ENCODE data around the gene ADARB2. TPM values are rescaled to one million over a fixed set of nuclear protein-coding genes. Genes with fewer than 3 reads are reported as not detected.
"Not testable (repeated sequence)": the region's sequence is repeated elsewhere in the genome, so short reads cannot be mapped to it uniquely, and the experiment has no call there.

Gene ADARB2
- total and polyA plus RNA-seq, 7 experiments from 2014 or later = 0.05 to 13.6 (median 6.3) TPM; not detected in 3

- Histone ChIP-seq H3K36me3 (ENCODE audit: control insufficient read depth in 2 of 3, insufficient read depth in 3 of 3, low read length in 3 of 3) (no peaks in the 10 kb centered on the region), H3K4me1 (ENCODE audit: control insufficient read depth in 2 of 2, insufficient read depth in 2 of 2, low read length in 2 of 2) (no peaks in the 10 kb centered on the region), H3K27ac (ENCODE audit: low read depth, low read length) (no peak overlapping the region), H3K9me3 (ENCODE audit: control insufficient read depth in 2 of 3, low read length in 3 of 3) (no peaks in the 10 kb centered on the region), H3K4me3 (ENCODE audit: low read length) (no peak overlapping the region), H3K27me3 (ENCODE audit: control insufficient read depth in 2 of 2, insufficient read depth in 2 of 2, low read length in 2 of 2) (peaks cover 0 to 7% of the 10 kb centered on the region in 2 donors)
- intact Hi-C loops (cut with micrococcal nuclease) = no loop called here
- ATAC-seq = no peak
- no peak overlapping the region for H3K27ac Mint-ChIP-seq
- DNase-seq = no peak
- peak overlapping the region in 9 of 10 donors; percentile 27 to 77 (median 66) for H3K4me3 Mint-ChIP-seq
- POLR2A ChIA-PET = no interaction called here
- H3K27me3 Mint-ChIP-seq = peaks cover 23 to 68% (median 40%) of the 10 kb centered on the region in 5 donors
- peaks cover 0 to 4% (median 0%) of the 10 kb centered on the region in 5 donors for H3K36me3 Mint-ChIP-seq
- peaks cover 0 to 4% (median 0%) of the 10 kb centered on the region in 11 donors for H3K9me3 Mint-ChIP-seq
- CTCF ChIA-PET = interaction anchor here (0.7 to 1.7 kb wide), 3 partner anchors 8 to 62 kb away, joined by 3 to 6 read pairs (median 4); no protein-coding TSS in a partner anchor
- peaks cover 5 to 12% (median 11%) of the 10 kb centered on the region in 7 donors for H3K4me1 Mint-ChIP-seq
Measured at GRCh38 chr10:1419796-1420610, 317.3 kb downstream of the ADARB2 start.

- Mint-ChIP-seq H3K4me1 (peaks cover 5 to 12% (median 11%) of the 10 kb centered on the region in 7 donors), H3K27me3 (peaks cover 22 to 75% (median 42%) of the 10 kb centered on the region in 5 donors), H3K27ac (no peak overlapping the region), H3K36me3 (peaks cover 0 to 4% (median 0%) of the 10 kb centered on the region in 5 donors), H3K4me3 (no peak overlapping the region), H3K9me3 (peaks cover 0 to 6% (median 0%) of the 10 kb centered on the region in 11 donors)
- ATAC-seq = no peak
- no peak for DNase-seq
- CTCF ChIA-PET = no interaction called here
- Histone ChIP-seq H3K4me1 (ENCODE audit: control insufficient read depth in 2 of 2, insufficient read depth in 2 of 2, low read length in 2 of 2) (no peaks in the 10 kb centered on the region), H3K27me3 (ENCODE audit: control insufficient read depth in 2 of 2, insufficient read depth in 2 of 2, low read length in 2 of 2) (peaks cover 0 to 7% of the 10 kb centered on the region in 2 donors), H3K4me3 (ENCODE audit: low read length) (no peak overlapping the region), H3K27ac (ENCODE audit: low read depth, low read length) (no peak overlapping the region), H3K9me3 (ENCODE audit: control insufficient read depth in 2 of 3, low read length in 3 of 3) (no peaks in the 10 kb centered on the region), H3K36me3 (ENCODE audit: control insufficient read depth in 2 of 3, insufficient read depth in 3 of 3, low read length in 3 of 3) (no peaks in the 10 kb centered on the region)
- POLR2A ChIA-PET = no interaction called here
- intact Hi-C loops (cut with micrococcal nuclease) = no loop called here
Measured at GRCh38 chr10:1418031-1418550, 319.2 kb downstream of the ADARB2 start.

- Histone ChIP-seq H3K27ac (ENCODE audit: low read depth, low read length) (no peak overlapping the region), H3K4me3 (ENCODE audit: low read length) (no peak overlapping the region), H3K36me3 (ENCODE audit: control insufficient read depth in 2 of 3, insufficient read depth in 3 of 3, low read length in 3 of 3) (no peaks in the 10 kb centered on the region), H3K4me1 (ENCODE audit: control insufficient read depth in 2 of 2, insufficient read depth in 2 of 2, low read length in 2 of 2) (no peaks in the 10 kb centered on the region), H3K27me3 (ENCODE audit: control insufficient read depth in 2 of 2, insufficient read depth in 2 of 2, low read length in 2 of 2) (peaks cover 0 to 7% of the 10 kb centered on the region in 2 donors), H3K9me3 (ENCODE audit: control insufficient read depth in 2 of 3, low read length in 3 of 3) (no peaks in the 10 kb centered on the region)
- ChIA-PET POLR2A (no interaction called here), CTCF (no interaction called here)
- Mint-ChIP-seq H3K36me3 (peaks cover 0 to 4% (median 0%) of the 10 kb centered on the region in 5 donors), H3K27me3 (peaks cover 23 to 78% (median 47%) of the 10 kb centered on the region in 5 donors), H3K4me3 (no peak overlapping the region), H3K9me3 (peaks cover 0 to 6% (median 0%) of the 10 kb centered on the region in 11 donors), H3K27ac (no peak overlapping the region), H3K4me1 (peaks cover 5 to 12% (median 11%) of the 10 kb centered on the region in 7 donors)
- ATAC-seq (no peak), DNase-seq (no peak)
- intact Hi-C loops (cut with micrococcal nuclease) = no loop called here
Measured at GRCh38 chr10:1417574-1417973, 319.8 kb downstream of the ADARB2 start.

- no peak overlapping the region for H3K27ac ChIP-seq (ENCODE audit: low read depth, low read length)
- H3K9me3 ChIP-seq (ENCODE audit: control insufficient read depth in 2 of 3, low read length in 3 of 3) = no peaks in the 10 kb centered on the region
- POLR2A ChIA-PET = no interaction called here
- peaks cover 0 to 7% of the 10 kb centered on the region in 2 donors for H3K27me3 ChIP-seq (ENCODE audit: control insufficient read depth in 2 of 2, insufficient read depth in 2 of 2, low read length in 2 of 2)
- peaks cover 5 to 12% (median 11%) of the 10 kb centered on the region in 7 donors for H3K4me1 Mint-ChIP-seq
- no peak overlapping the region for H3K4me3 Mint-ChIP-seq
- DNase-seq (no peak), ATAC-seq (no peak)
- CTCF ChIA-PET = no interaction called here
- H3K36me3 Mint-ChIP-seq = peaks cover 0 to 4% (median 0%) of the 10 kb centered on the region in 5 donors
- H3K4me3 ChIP-seq (ENCODE audit: low read length) = no peak overlapping the region
- peaks cover 0 to 6% (median 0%) of the 10 kb centered on the region in 11 donors for H3K9me3 Mint-ChIP-seq
- H3K36me3 ChIP-seq (ENCODE audit: control insufficient read depth in 2 of 3, insufficient read depth in 3 of 3, low read length in 3 of 3) = no peaks in the 10 kb centered on the region
- no peaks in the 10 kb centered on the region for H3K4me1 ChIP-seq (ENCODE audit: control insufficient read depth in 2 of 2, insufficient read depth in 2 of 2, low read length in 2 of 2)
- no peak overlapping the region for H3K27ac Mint-ChIP-seq
- peaks cover 22 to 74% (median 46%) of the 10 kb centered on the region in 5 donors for H3K27me3 Mint-ChIP-seq
- intact Hi-C loops (cut with micrococcal nuclease) = no loop called here
Measured at GRCh38 chr10:1416456-1417037, 320.8 kb downstream of the ADARB2 start.

- intact Hi-C loops (cut with micrococcal nuclease) = no loop called here
- H3K9me3 Mint-ChIP-seq = peaks cover 0 to 6% (median 0%) of the 10 kb centered on the region in 11 donors
- peaks cover 0 to 4% (median 0%) of the 10 kb centered on the region in 5 donors for H3K36me3 Mint-ChIP-seq
- no peaks in the 10 kb centered on the region for H3K9me3 ChIP-seq (ENCODE audit: control insufficient read depth in 2 of 3, low read length in 3 of 3)
- H3K4me1 Mint-ChIP-seq = peaks cover 0 to under 1% (median 0%) of the 10 kb centered on the region in 7 donors
- H3K27me3 Mint-ChIP-seq = peaks cover 5 to 63% (median 29%) of the 10 kb centered on the region in 5 donors
- no peak for DNase-seq
- ATAC-seq = no peak
- peaks cover 0 to 4% of the 10 kb centered on the region in 2 donors for H3K27me3 ChIP-seq (ENCODE audit: control insufficient read depth in 2 of 2, insufficient read depth in 2 of 2, low read length in 2 of 2)
- H3K36me3 ChIP-seq (ENCODE audit: control insufficient read depth in 2 of 3, insufficient read depth in 3 of 3, low read length in 3 of 3) = no peaks in the 10 kb centered on the region
- H3K27ac ChIP-seq (ENCODE audit: low read depth, low read length) = no peak overlapping the region
- ChIA-PET POLR2A (no interaction called here), CTCF (no interaction called here)
- H3K4me3 Mint-ChIP-seq = no peak overlapping the region
- no peaks in the 10 kb centered on the region for H3K4me1 ChIP-seq (ENCODE audit: control insufficient read depth in 2 of 2, insufficient read depth in 2 of 2, low read length in 2 of 2)
- no peak overlapping the region for H3K27ac Mint-ChIP-seq
- no peak overlapping the region for H3K4me3 ChIP-seq (ENCODE audit: low read length)
Measured at GRCh38 chr10:1414893-1415292, 322.4 kb downstream of the ADARB2 start.

GRCh38 chr10:1414346-1414745 lies 323.0 kb downstream of the ADARB2 start:
- intact Hi-C loops (cut with micrococcal nuclease); H3K4me3 Mint-ChIP-seq; CTCF ChIA-PET; H3K27me3 ChIP-seq (ENCODE audit: control insufficient read depth in 2 of 2, insufficient read depth in 2 of 2, low read length in 2 of 2); ATAC-seq; H3K36me3 Mint-ChIP-seq; H3K4me1 Mint-ChIP-seq; H3K36me3 ChIP-seq (ENCODE audit: control insufficient read depth in 2 of 3, insufficient read depth in 3 of 3, low read length in 3 of 3); DNase-seq; H3K4me3 ChIP-seq (ENCODE audit: low read length); POLR2A ChIA-PET; H3K27ac ChIP-seq (ENCODE audit: low read depth, low read length); H3K27ac Mint-ChIP-seq; H3K9me3 Mint-ChIP-seq; H3K9me3 ChIP-seq (ENCODE audit: control insufficient read depth in 2 of 3, low read length in 3 of 3); H3K4me1 ChIP-seq (ENCODE audit: control insufficient read depth in 2 of 2, insufficient read depth in 2 of 2, low read length in 2 of 2): not testable (repeated sequence)
- H3K27me3 Mint-ChIP-seq = peaks cover 5 to 58% (median 27%) of the 10 kb centered on the region in 5 donors

Measured in naive thymus-derived CD4-positive, alpha-beta T cell (primary cell).